HG03108 (cell line): ENCODE results near the gene ACOT2.
A peak's percentile ranks its signal among the peaks of the same experiment; 100 is the strongest.
"Not testable (repeated sequence)": the region's sequence is repeated elsewhere in the genome, so short reads cannot be mapped to it uniquely, and the experiment has no call there.

Source experiments
- ATAC-seq: cut with Tn5 transposase; IDR thresholded peaks from one replicate; pipeline ENCODE4 v1.9.1; 2021; ENCODE audit warnings: moderate library complexity; ENCODE audit not compliant: unreplicated experiment

Gene ACOT2

GRCh38 chr14:73567951-73568885 lies 795 bp upstream of the ACOT2 start:
- ATAC-seq: no peak

DNA sequence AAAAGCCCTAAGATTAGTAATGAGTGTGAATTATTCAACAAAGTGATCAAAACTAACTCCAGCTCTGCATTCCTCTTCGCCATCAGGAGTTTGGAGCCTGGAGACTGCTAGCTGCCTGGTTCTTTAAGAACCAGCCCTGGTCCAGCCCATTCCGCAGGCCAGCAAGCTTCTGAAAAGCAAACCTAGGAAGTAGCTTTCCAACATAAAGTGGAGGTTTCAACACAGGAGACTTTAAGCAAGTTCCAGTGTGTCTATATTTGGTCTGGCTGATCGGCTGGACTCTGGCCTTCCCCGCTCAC lies 178 bp upstream of the ACOT2 start:
- ATAC-seq: not testable (repeated sequence)

- ATAC-seq: peak; percentile 57
Measured at GRCh38 chr14:73570913-73571312, 1.9 kb downstream of the ACOT2 start.

GRCh38 chr14:73573034-73573433 lies 4.0 kb downstream of the ACOT2 start:
- not testable (repeated sequence) for ATAC-seq

DNA sequence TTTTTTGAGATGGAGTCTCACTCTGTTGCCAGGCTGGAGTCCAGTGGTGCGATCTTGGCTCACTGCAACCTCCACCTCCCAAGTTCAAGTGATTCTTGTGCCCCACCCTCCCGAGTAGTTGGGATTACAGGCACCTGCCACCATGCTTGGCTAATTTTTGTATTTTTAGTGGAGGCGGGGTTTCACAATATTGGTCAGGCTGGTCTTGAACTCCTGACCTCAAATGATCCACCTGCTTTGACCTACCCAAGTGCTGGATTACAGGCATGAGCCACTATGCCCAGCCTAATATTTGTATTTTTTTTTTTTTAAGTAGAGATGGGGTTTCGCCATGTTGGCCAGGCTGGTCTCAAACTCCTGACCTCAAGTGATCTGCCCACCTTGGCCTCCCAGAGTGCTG lies 4.7 kb downstream of the ACOT2 start:
- not testable (repeated sequence) for ATAC-seq

DNA sequence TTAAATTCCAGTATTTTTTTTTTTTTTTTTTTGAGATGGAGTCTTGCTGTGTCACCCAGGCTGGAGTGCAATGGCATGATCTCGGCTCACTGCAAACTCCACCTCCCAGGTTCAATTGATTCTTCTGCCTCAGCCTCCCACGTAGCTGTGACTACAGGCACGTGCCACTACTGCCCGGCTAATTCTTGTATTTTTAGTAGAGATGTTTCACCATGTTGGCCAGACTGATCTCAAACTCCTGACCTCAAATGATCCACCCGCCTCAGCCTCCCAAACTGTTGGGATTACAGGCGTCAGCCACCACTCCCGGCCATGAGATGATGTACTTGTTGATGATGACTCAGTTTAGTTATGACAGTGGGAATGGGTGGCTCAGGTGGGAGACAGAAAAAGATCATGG lies 5.2 kb downstream of the ACOT2 start:
- ATAC-seq: not testable (repeated sequence)

DNA sequence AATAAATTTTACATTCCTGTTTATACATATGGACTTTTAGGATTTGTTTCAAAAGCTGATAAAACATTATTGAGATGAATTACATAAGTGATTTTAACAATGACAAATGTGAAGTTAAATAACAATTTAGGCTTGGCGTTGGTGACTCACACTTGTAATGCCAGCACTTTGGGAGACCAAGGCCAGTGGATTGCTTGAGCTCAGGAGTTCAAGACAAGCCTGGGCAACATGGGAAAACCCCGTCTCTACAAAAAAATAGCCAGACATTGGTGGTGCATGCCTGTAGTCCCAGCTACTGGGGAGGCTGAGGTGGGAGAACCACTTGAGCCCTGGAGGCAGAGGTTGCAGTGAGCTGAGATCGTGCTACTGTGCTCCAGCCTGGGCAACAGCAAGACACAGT lies 7.4 kb downstream of the ACOT2 start:
- no peak for ATAC-seq

DNA sequence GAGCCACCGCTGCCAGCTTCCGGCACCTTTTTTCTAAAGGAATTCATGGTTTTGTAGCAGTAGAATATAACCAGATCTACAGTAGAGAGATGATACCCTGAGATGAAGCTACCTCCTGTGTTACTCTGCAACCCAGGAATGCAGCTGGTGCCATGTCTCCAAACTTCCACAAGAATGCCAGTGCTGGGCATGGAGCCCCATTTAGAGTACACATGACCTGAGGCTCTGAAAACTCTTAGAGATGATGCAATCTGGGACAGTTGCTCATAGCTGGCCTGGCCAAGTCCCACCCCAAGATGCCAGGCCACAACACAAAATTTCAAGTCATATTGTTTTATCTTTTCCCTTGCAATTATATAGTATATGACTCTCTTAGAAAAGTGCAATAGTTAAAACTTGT lies 8.2 kb downstream of the ACOT2 start:
- not testable (repeated sequence) for ATAC-seq

GRCh38 chr14:73582102-73582979 lies 13.3 kb downstream of the ACOT2 start:
- not testable (repeated sequence) for ATAC-seq

- ATAC-seq: no peak
Measured at GRCh38 chr14:73588695-73589094, 19.7 kb downstream of the ACOT2 start.

- ATAC-seq: no peak
Measured at GRCh38 chr14:73589116-73589515, 20.1 kb downstream of the ACOT2 start.

DNA sequence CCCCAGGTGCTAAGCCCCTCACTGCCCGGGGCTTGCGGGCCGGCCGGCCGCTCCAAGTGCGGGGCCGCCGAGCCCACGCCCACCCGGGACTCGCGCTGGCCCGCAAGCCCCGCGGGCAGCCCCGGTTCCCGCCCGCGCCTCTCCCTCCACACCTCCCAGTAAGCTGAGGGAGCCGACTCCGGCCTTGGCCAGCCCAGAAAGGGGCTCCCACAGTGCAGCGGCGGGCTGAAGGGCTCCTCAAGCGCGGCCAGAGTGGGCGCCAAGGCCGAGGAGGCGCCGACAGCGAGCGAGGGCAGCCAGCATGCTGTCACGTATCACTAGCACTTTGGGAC lies 21.6 kb downstream of the ACOT2 start:
- ATAC-seq: not testable (repeated sequence)

- ATAC-seq: peak; percentile 57
Measured at GRCh38 chr14:73591690-73592449, 22.9 kb downstream of the ACOT2 start, which contains the start of gene ACOT4. TSS of gene ACOT4 (plus strand) at chr14:73591873. CDS start at chr14:73591960, 87 bp downstream.

DNA sequence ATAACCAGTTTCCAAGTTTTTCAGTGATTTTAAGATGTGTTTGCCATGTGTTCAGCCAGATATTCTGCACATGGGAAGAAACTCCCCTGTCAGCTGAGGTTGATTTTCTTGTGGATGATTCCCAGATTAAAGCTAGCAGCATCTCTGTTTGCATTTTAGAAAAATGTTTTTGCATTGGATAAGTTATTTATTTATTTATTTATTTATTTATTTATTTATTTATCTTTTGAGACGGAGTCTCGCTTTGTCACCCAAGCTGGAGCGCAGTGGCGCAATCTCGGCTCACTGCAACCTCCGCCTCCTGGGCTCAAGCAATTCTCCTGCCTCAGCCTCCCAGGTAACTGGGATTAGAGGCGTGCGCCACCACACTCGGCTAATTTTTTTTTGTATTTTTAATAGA lies 25.5 kb downstream of the ACOT2 start:
- no peak for ATAC-seq

DNA sequence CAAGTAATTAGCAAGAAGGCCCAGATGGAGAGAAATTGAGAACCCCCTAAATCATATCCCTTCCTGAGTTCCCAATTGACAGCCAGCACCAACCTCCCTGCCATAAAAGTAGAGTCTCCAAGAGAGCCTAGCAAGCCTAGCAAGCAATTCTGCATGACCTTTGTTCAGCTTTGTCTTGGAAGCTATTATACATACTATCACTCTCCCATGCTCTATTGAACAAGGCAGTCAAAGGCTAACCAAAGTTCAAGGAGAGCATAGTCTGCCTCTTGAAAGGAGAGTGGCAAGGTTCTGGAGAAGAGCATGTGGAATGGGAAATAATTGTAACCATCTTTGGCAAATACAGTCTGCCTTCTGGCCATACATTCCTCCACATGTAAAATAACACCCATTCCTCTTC lies 30.5 kb downstream of the ACOT2 start:
- no peak for ATAC-seq

- ATAC-seq: no peak
Measured at GRCh38 chr14:73602994-73603393, 34.0 kb downstream of the ACOT2 start.

- ATAC-seq: no peak
Measured at GRCh38 chr14:73606271-73606670, 37.3 kb downstream of the ACOT2 start.

DNA sequence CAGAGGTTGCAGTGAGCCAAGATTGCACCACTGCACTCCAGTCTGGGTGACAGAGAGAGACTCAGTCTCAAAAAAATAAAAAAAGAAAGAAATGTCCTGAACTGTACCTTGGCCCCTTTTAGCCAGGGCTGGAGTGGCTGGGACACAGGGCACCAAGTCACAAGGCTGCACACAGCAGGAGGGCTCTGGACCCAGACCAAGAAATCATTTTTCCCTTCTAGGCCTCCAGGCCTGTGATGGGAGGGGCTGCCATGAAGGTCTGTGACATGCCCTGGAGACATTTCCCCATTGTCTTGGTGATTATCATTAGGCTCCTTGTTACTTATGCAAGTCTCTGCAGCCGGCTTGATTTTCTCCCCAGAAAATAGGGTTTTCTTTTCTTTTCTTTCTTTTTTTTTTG lies 38.2 kb downstream of the ACOT2 start:
- ATAC-seq: no peak

DNA sequence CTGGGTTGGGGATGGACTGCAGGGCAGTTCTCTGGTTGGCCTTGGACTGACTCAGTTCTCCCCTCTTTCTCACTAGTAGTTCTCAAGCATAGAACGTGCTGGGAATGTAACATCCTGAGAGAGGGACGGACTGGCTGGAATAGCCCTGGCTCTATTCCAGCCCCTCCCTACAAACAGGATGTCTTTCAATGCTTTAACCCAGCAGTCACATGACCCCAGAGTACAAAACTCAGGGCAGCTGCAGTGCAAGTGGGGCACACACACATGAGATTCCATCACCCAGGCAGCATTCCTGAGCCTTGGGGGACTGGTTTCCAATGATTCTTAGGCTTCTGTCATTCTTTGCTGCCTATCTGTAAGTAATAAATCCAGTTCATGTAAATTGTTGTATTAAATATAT lies 41.7 kb downstream of the ACOT2 start:
- no peak for ATAC-seq

- peak; percentile 66 for ATAC-seq
Measured at GRCh38 chr14:73612339-73613045, 43.5 kb downstream of the ACOT2 start, which contains the start of gene ACOT6. TSS of gene ACOT6 (plus strand) at chr14:73612517. CDS start at chr14:73612572, 55 bp downstream.

- peak; percentile 18 for ATAC-seq
Measured at GRCh38 chr14:73613046-73613383, 44.0 kb downstream of the ACOT2 start.
